Mammary epithelial cell (primary cell): Measurements from ENCODE around the gene ZBTB49.

Experiments
- EZH2 ChIP-seq: IDR thresholded peaks from 2 replicates; pipeline ENCODE4 v1.6.1; 2012; ENCODE audit warnings: low read length, inconsistent platforms, borderline replicate concordance
- TF ChIP-seq, protein P1 (sequence below), 2 donors: IDR thresholded peaks in 1 of 2; conservative IDR thresholded peaks in 1 of 2; 2 replicates each; pipeline ENCODE4 v1.5.1; 2011 to 2012; ENCODE audit warnings: inconsistent platforms in 2 of 2, low read length in 2 of 2, mild to moderate bottlenecking in 2 of 2, control low read depth in 1 of 2, low read depth in 1 of 2; ENCODE audit not compliant: insufficient read depth in 1 of 2; ENCODE audit errors: extremely low read depth in 1 of 2

GRCh38 chr4:4325321-4325720 is 35.3 kb downstream of the ZBTB49 start:
- TF ChIP-seq, protein P1, sequence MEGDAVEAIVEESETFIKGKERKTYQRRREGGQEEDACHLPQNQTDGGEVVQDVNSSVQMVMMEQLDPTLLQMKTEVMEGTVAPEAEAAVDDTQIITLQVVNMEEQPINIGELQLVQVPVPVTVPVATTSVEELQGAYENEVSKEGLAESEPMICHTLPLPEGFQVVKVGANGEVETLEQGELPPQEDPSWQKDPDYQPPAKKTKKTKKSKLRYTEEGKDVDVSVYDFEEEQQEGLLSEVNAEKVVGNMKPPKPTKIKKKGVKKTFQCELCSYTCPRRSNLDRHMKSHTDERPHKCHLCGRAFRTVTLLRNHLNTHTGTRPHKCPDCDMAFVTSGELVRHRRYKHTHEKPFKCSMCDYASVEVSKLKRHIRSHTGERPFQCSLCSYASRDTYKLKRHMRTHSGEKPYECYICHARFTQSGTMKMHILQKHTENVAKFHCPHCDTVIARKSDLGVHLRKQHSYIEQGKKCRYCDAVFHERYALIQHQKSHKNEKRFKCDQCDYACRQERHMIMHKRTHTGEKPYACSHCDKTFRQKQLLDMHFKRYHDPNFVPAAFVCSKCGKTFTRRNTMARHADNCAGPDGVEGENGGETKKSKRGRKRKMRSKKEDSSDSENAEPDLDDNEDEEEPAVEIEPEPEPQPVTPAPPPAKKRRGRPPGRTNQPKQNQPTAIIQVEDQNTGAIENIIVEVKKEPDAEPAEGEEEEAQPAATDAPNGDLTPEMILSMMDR (conservative IDR thresholded peaks at IDR 0.05 in 1 of 2, IDR thresholded peaks at IDR 0.05 in 1 of 2; ENCODE audit: extremely low read depth in 1 of 2, insufficient read depth in 1 of 2, low read depth in 1 of 2, low read length in 2 of 2): no peak
- TF ChIP-seq EZH2: no peak
